Brain microvascular endothelial cell (primary cell): ENCODE measurements around the gene SERPINE3.

Source experiments
- DNase-seq: peaks from one replicate; pipeline ENCODE4 v3.0.0-alpha.2; 2020
- H3K27ac ChIP-seq: fragments of 250-450 bp; sonication (Bioruptor Pico); 2 replicates; pipeline ENCODE4 v1.5.1; 2020; ENCODE audit warnings: mild to moderate bottlenecking, moderate library complexity
- H3K27me3 ChIP-seq: fragments of 250-450 bp; sonication (Bioruptor Pico); replicated peaks from 2 replicates; pipeline ENCODE4 v1.5.1; 2020; ENCODE audit warnings: mild to moderate bottlenecking
- H3K36me3 ChIP-seq: fragments of 250-450 bp; sonication (Bioruptor Pico); replicated peaks from 2 replicates; pipeline ENCODE4 v1.5.1; 2020; ENCODE audit warnings: mild to moderate bottlenecking
- H3K4me3 ChIP-seq: 2 replicates; pipeline ENCODE4 v1.5.1; 2011; ENCODE audit warnings: low read depth, mild to moderate bottlenecking, control low read depth, low read length, moderate library complexity
- in situ Hi-C: cut with HindIII; loops from 2 replicates; pipeline ENCODE4 v1.10.0; 2017; ENCODE audit warnings: low sequenced_read_pairs, low pct_ligation_motif_present
- TF ChIP-seq, protein P1 (sequence below): IDR thresholded peaks from 2 replicates; pipeline ENCODE4 v1.5.1; 2011; ENCODE audit warnings: low read depth, mild to moderate bottlenecking, moderate library complexity, low read length, control low read depth, inconsistent platforms; ENCODE audit errors: missing control alignments

The SERPINE3 gene

GRCh38 chr13:51412431-51412830 is 72.9 kb downstream of the SERPINE3 start:
- no peaks in the 10 kb centered on the region for H3K27me3 ChIP-seq
- in situ Hi-C loops, result no loop called here
- DNase-seq, result no peak
- TF ChIP-seq, protein P1, sequence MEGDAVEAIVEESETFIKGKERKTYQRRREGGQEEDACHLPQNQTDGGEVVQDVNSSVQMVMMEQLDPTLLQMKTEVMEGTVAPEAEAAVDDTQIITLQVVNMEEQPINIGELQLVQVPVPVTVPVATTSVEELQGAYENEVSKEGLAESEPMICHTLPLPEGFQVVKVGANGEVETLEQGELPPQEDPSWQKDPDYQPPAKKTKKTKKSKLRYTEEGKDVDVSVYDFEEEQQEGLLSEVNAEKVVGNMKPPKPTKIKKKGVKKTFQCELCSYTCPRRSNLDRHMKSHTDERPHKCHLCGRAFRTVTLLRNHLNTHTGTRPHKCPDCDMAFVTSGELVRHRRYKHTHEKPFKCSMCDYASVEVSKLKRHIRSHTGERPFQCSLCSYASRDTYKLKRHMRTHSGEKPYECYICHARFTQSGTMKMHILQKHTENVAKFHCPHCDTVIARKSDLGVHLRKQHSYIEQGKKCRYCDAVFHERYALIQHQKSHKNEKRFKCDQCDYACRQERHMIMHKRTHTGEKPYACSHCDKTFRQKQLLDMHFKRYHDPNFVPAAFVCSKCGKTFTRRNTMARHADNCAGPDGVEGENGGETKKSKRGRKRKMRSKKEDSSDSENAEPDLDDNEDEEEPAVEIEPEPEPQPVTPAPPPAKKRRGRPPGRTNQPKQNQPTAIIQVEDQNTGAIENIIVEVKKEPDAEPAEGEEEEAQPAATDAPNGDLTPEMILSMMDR, result no peak
- H3K4me3 ChIP-seq, result no peak overlapping the region
- H3K27ac ChIP-seq, result no peak overlapping the region
- peaks cover 6% of the 10 kb centered on the region for H3K36me3 ChIP-seq
